Measurements from ENCODE around the gene SPATA31C1.

SPATA31C1 gene

DNA sequence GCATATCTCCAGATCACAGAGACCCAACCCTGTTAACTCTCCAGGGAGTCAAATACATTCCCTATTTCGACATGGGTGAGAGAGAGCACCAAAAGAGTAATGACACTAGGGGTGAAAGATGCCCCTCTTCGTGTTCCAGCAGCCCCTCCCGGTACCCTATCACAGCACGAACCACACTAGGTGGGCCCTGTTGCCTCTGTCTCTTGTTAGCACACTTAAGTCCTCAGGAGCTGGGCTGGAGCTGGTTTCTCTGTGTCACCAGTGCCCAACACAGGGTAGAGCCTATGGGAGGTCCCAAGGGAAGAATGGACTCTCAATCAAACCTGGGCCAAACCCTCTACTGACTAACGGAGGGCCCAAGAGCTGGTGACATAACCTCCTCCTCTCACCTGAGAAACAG, 55.4 kb downstream of the SPATA31C1 start:
- Histone ChIP-seq H3K27me3 (ENCODE audit: insufficient read depth, low read depth) (no peaks in the 10 kb centered on the region), H3K36me3 (ENCODE audit: insufficient read depth) (no peaks in the 10 kb centered on the region), H3K4me2 (no peak overlapping the region), H3K79me2 (ENCODE audit: insufficient read depth, low read depth) (no peaks in the 10 kb centered on the region), H4K20me1 (ENCODE audit: insufficient read depth) (no peaks in the 10 kb centered on the region), H2AFZ (ENCODE audit: low read depth) (no peak overlapping the region), H3K9ac (no peak overlapping the region), H3K4me1 (ENCODE audit: low read depth, poor library complexity, severe bottlenecking) (no peaks in the 10 kb centered on the region), H3K4me3 (IDR thresholded peaks at IDR 0.05; ENCODE audit: insufficient read depth, low read depth, low read length) (no peak overlapping the region), H3K27ac (no peak overlapping the region)
- no peak for TF ChIP-seq CTCF (conservative IDR thresholded peaks at IDR 0.05; ENCODE audit: low read depth, low read length)
